BJ (cell line): ENCODE results near the gene PRRT1. TPM values are rescaled to one million over a fixed set of nuclear protein-coding genes. Genes with fewer than 3 reads are reported as not detected.

Experiments
- CTCF ChIA-PET: fragments of 350-600 bp; formaldehyde crosslinking; extraction: SDS; loops from one replicate; lab custom pipeline; 2021; ENCODE audit warnings: antibody characterized with exemption, inconsistent platforms; lab: Yijun Ruan, JAX
- POLR2A ChIA-PET: fragments of 300-600 bp; sonication (Branson Sonifier 250); formaldehyde crosslinking; extraction: SDS; loops from one replicate; lab custom pipeline; 2021; ENCODE audit warnings: antibody characterized with exemption; lab: Charles Lee
- DNase-seq: peaks from one replicate; pipeline ENCODE4 v3.0.0-alpha.2; 2011; ENCODE audit warnings: low read depth
- H3K27me3 ChIP-seq: 2 replicates; pipeline ENCODE4 v1.6.0; 2011; ENCODE audit warnings: low read length; ENCODE audit not compliant: control insufficient read depth, insufficient read depth
- H3K36me3 ChIP-seq: 2 replicates; pipeline ENCODE4 v1.5.1; 2011; ENCODE audit warnings: low read length; ENCODE audit not compliant: control insufficient read depth, insufficient read depth
- H3K4me3 ChIP-seq: 2 replicates; pipeline ENCODE4 v1.5.1; 2011; ENCODE audit warnings: low read depth, mild to moderate bottlenecking, control low read depth, low read length
- CTCF ChIP-seq: IDR thresholded peaks from 2 replicates; pipeline ENCODE4 v1.5.1; 2011; ENCODE audit warnings: low read depth, mild to moderate bottlenecking, control low read depth, inconsistent platforms, low read length, moderate library complexity; ENCODE audit not compliant: insufficient read depth
- polyA plus RNA-seq: library from polyadenylated mRNA; depleted of rRNA; stranded (reverse); fragments of >200 nt; gene quantifications from 2 replicates; pipeline ENCODE4 v1.2.3, GENCODE V29; 2011

Gene PRRT1
- polyA plus RNA-seq, 1 experiment: 0.78 TPM

GRCh38 chr6:32137454-32137853 is 14.3 kb downstream of the PRRT1 start:
- DNase-seq: no peak
- H3K36me3 ChIP-seq: no peaks in the 10 kb centered on the region
- no peaks in the 10 kb centered on the region; the same call in 1 of the 2 replicates for H3K27me3 ChIP-seq
- CTCF ChIA-PET: no interaction called here
- POLR2A ChIA-PET: no interaction called here
- no peak for TF ChIP-seq CTCF
- no peak overlapping the region for H3K4me3 ChIP-seq

GRCh38 chr6:32133786-32134185 is 18.0 kb downstream of the PRRT1 start:
- no peak overlapping the region for H3K4me3 ChIP-seq
- H3K27me3 ChIP-seq: no peaks in the 10 kb centered on the region; the same call in 1 of the 2 replicates
- CTCF ChIA-PET: no interaction called here
- H3K36me3 ChIP-seq: no peaks in the 10 kb centered on the region
- no peak for TF ChIP-seq CTCF
- DNase-seq: no peak
- POLR2A ChIA-PET: no interaction called here

- ChIA-PET CTCF (no interaction called here), POLR2A (no interaction called here)
- Histone ChIP-seq H3K4me3 (no peak overlapping the region), H3K27me3 (no peaks in the 10 kb centered on the region), H3K36me3 (no peaks in the 10 kb centered on the region)
- no peak for DNase-seq
- no peak for TF ChIP-seq CTCF
Measured at GRCh38 chr6:32132110-32132509, 19.6 kb downstream of the PRRT1 start.

GRCh38 chr6:32131439-32131948 is 20.2 kb downstream of the PRRT1 start:
- no peak for TF ChIP-seq CTCF
- no peaks in the 10 kb centered on the region for H3K36me3 ChIP-seq
- CTCF ChIA-PET: interaction anchor here (5.0 kb wide), 1 partner anchor 13 kb away, joined by 51 read pairs; no protein-coding TSS in a partner anchor
- H3K4me3 ChIP-seq: no peak overlapping the region
- no peak for DNase-seq
- no peaks in the 10 kb centered on the region for H3K27me3 ChIP-seq
- POLR2A ChIA-PET: no interaction called here

- ChIA-PET CTCF (interaction anchor here (0.9 to 5.0 kb wide), 6 partner anchors 11 to 47 kb away, joined by 3 to 51 read pairs (median 4); partner anchors contain the start of gene PRRT1), POLR2A (no interaction called here)
- Histone ChIP-seq H3K27me3 (no peaks in the 10 kb centered on the region), H3K4me3 (peak overlapping the region; percentile 59), H3K36me3 (no peaks in the 10 kb centered on the region)
- no peak for TF ChIP-seq CTCF
- DNase-seq: no peak
Measured at GRCh38 chr6:32129297-32130088, 22.2 kb downstream of the PRRT1 start.
